SKM-1 (cell line): ENCODE results near the gene LNPEP.
A peak's percentile ranks its signal among the peaks of the same experiment; 100 is the strongest.
"Not testable (repeated sequence)": the region's sequence is repeated elsewhere in the genome, so short reads cannot be mapped to it uniquely, and the experiment has no call there.

Source experiments
- DNase-seq: peaks from one replicate; lab custom pipeline; 2025; ENCODE audit not compliant: unreplicated experiment; lab: John Stamatoyannopoulos, UW

Gene LNPEP

GRCh38 chr5:97046270-97046982 is 110.5 kb downstream of the LNPEP start:
- DNase-seq: no peak

- no peak for DNase-seq
These were observed 111.2 kb downstream of the LNPEP start for GRCh38 chr5:97047076-97047475.

- DNase-seq: no peak
These were observed 113.3 kb downstream of the LNPEP start for GRCh38 chr5:97049175-97049574.

- DNase-seq: no peak
These were observed 120.4 kb downstream of the LNPEP start for GRCh38 chr5:97056263-97056662.

GRCh38 chr5:97062046-97062445 is 126.2 kb downstream of the LNPEP start:
- DNase-seq: no peak

GRCh38 chr5:97063251-97063650 is 127.4 kb downstream of the LNPEP start:
- DNase-seq: no peak

- DNase-seq: no peak
These were observed 129.6 kb downstream of the LNPEP start for GRCh38 chr5:97065475-97065874.

- DNase-seq: no peak
These were observed 131.5 kb downstream of the LNPEP start for GRCh38 chr5:97067296-97067850.

GRCh38 chr5:97070234-97070633 is 134.4 kb downstream of the LNPEP start:
- DNase-seq: no peak

GRCh38 chr5:97071101-97071500 is 135.2 kb downstream of the LNPEP start:
- no peak for DNase-seq

- no peak for DNase-seq
These were observed 136.1 kb downstream of the LNPEP start for GRCh38 chr5:97071993-97072392.

- DNase-seq: no peak
These were observed 136.8 kb downstream of the LNPEP start for GRCh38 chr5:97072696-97073095.

- DNase-seq: no peak
These were observed 137.5 kb downstream of the LNPEP start for GRCh38 chr5:97073420-97073819.

- no peak for DNase-seq
These were observed 139.1 kb downstream of the LNPEP start for GRCh38 chr5:97074859-97075489.

- no peak for DNase-seq
These were observed 139.8 kb downstream of the LNPEP start for GRCh38 chr5:97075649-97076048.

- no peak for DNase-seq
These were observed 140.2 kb downstream of the LNPEP start for GRCh38 chr5:97076098-97076497.

- DNase-seq: no peak
These were observed 141.4 kb downstream of the LNPEP start for GRCh38 chr5:97077246-97077645.

GRCh38 chr5:97078958-97079743 is 143.3 kb downstream of the LNPEP start:
- peak; percentile 6 for DNase-seq

GRCh38 chr5:97084782-97085458 is 149.0 kb downstream of the LNPEP start:
- DNase-seq: not testable (repeated sequence)

- no peak for DNase-seq
These were observed 149.7 kb downstream of the LNPEP start for GRCh38 chr5:97085459-97086181.
